SK-N-SH (cell line): ENCODE data around the gene SLAIN1. TPM values are rescaled to one million over a fixed set of nuclear protein-coding genes. Genes with fewer than 3 reads are reported as not detected.
"Not testable (repeated sequence)": the region's sequence is repeated elsewhere in the genome, so short reads cannot be mapped to it uniquely, and the experiment has no call there.

ENCODE experiments used
- CTCF ChIA-PET: fragments of 300-600, 350-600 bp; formaldehyde crosslinking; extraction: SDS; loops from one replicate; lab custom pipeline; 2021; lab: Yijun Ruan, JAX
- POLR2A ChIA-PET: fragments of 350-600 bp; sonication (Branson Sonifier 250); formaldehyde crosslinking; extraction: SDS; loops from one replicate; lab custom pipeline; 2020; ENCODE audit warnings: antibody characterized with exemption, inconsistent platforms; lab: Yijun Ruan, JAX
- DNase-seq: peaks from one replicate; pipeline ENCODE4 v3.0.0; 2012
- H2AFZ ChIP-seq: fragments of 200-600 bp; sonication (generic); 2 replicates; pipeline ENCODE4 v1.8.1; 2016; ENCODE audit warnings: antibody characterized with exemption, mild to moderate bottlenecking, low read depth
- H3F3A ChIP-seq: fragments of 200-600 bp; sonication (generic); replicated peaks from 2 replicates; pipeline ENCODE3; 2016; ENCODE audit warnings: antibody characterized with exemption, mild to moderate bottlenecking; ENCODE audit not compliant: insufficient read depth
- H3K27ac ChIP-seq, 2 experiments: fragments of 200-500 bp in 1 of 2; fragments of 200-600 bp in 1 of 2; sonication (Bioruptor generic) in 1 of 2; sonication (generic), shearing (Covaris generic) in 1 of 2; 2 replicates each; pipeline versions ENCODE4 v1.5.1 to v1.6.1; 2014 to 2016; ENCODE audit warnings: low read depth in 2 of 2, inconsistent platforms in 1 of 2, low read length in 1 of 2, mild to moderate bottlenecking in 1 of 2, mixed read lengths in 1 of 2
- H3K27me3 ChIP-seq: fragments of 200-600 bp; sonication (generic), shearing (Covaris generic); 2 replicates; pipeline ENCODE4 v1.6.1; 2016; ENCODE audit warnings: mixed run types; ENCODE audit not compliant: insufficient read depth
- H3K36me3 ChIP-seq, 2 experiments: fragments of 200-500 bp in 1 of 2; fragments of 200-600 bp in 1 of 2; sonication (Bioruptor generic) in 1 of 2; sonication (generic) in 1 of 2; replicated peaks in 1 of 2; 2 replicates each; pipeline versions ENCODE3 to v1.5.1; 2014 to 2016; ENCODE audit warnings: low read length in 1 of 2, mild to moderate bottlenecking in 1 of 2; ENCODE audit not compliant: insufficient read depth in 2 of 2, control insufficient read depth in 1 of 2
- H3K4me1 ChIP-seq, 2 experiments: fragments of 200-500 bp in 1 of 2; fragments of 200-600 bp in 1 of 2; sonication (Bioruptor generic) in 1 of 2; sonication (generic), shearing (Covaris generic) in 1 of 2; 2 replicates each; pipeline versions ENCODE4 v1.5.1 to v1.6.1; 2014 to 2016; ENCODE audit warnings: low read depth in 1 of 2, low read length in 1 of 2, mixed run types in 1 of 2; ENCODE audit not compliant: insufficient read depth in 2 of 2, control insufficient read depth in 1 of 2
- H3K4me2 ChIP-seq: fragments of 200-600 bp; sonication (generic), shearing (Covaris generic); 2 replicates; pipeline ENCODE4 v1.6.1; 2017; ENCODE audit warnings: mixed run types
- H3K4me3 ChIP-seq, 2 experiments: fragments of 200-500 bp in 1 of 2; fragments of 200-600 bp in 1 of 2; sonication (Bioruptor generic) in 1 of 2; sonication (generic), shearing (Covaris generic) in 1 of 2; 2 replicates each; pipeline versions ENCODE4 v1.5.1 to v1.8.1; 2014 to 2016; ENCODE audit warnings: low read depth in 2 of 2, inconsistent platforms in 1 of 2, low read length in 1 of 2, mild to moderate bottlenecking in 1 of 2, mixed read lengths in 1 of 2, moderate library complexity in 1 of 2
- H3K79me2 ChIP-seq: fragments of 200-600 bp; sonication (generic); 2 replicates; pipeline ENCODE4 v1.8.1; 2017; ENCODE audit warnings: mild to moderate bottlenecking; ENCODE audit not compliant: insufficient read depth
- H3K9ac ChIP-seq: fragments of 200-600 bp; sonication (generic); 2 replicates; pipeline ENCODE4 v1.6.1; 2017; ENCODE audit warnings: mixed run types
- H3K9me2 ChIP-seq: fragments of 200-600 bp; sonication (generic); 2 replicates; pipeline ENCODE4 v1.6.1; 2017; ENCODE audit warnings: mixed run types
- H3K9me3 ChIP-seq: fragments of 200-600 bp; sonication (generic); 2 replicates; pipeline ENCODE4 v1.6.1; 2017; ENCODE audit warnings: mixed run types, mild to moderate bottlenecking, moderate library complexity
- H4K20me1 ChIP-seq: fragments of 200-600 bp; sonication (generic); 2 replicates; pipeline ENCODE4 v1.6.1; 2017; ENCODE audit warnings: mild to moderate bottlenecking, mixed run types; ENCODE audit not compliant: insufficient read depth
- ELF1 ChIP-seq: IDR thresholded peaks from 2 replicates; pipeline ENCODE4 v1.4.0; 2012
- EP300 ChIP-seq, 2 experiments: IDR thresholded peaks; 2 replicates each; pipeline versions ENCODE4 v1.4.0 to v1.6.1; 2012; ENCODE audit warnings: borderline replicate concordance in 1 of 2, low read depth in 1 of 2, low read length in 1 of 2
- EZH2phosphoT487 ChIP-seq: fragments of 200-600 bp; sonication (generic); IDR thresholded peaks from 2 replicates; pipeline ENCODE4 v1.6.1; 2017; ENCODE audit warnings: low read depth, mixed run types, mild to moderate bottlenecking, antibody characterized with exemption, moderate library complexity, borderline replicate concordance
- FOXM1 ChIP-seq: IDR thresholded peaks from 2 replicates; pipeline ENCODE4 v1.4.0; 2012; ENCODE audit warnings: low read depth, mild to moderate bottlenecking
- GABPA ChIP-seq: IDR thresholded peaks from 2 replicates; pipeline ENCODE4 v1.4.0; 2012; ENCODE audit warnings: low read depth, mild to moderate bottlenecking
- GATA2 ChIP-seq: sonication (generic); formaldehyde crosslinking; IDR thresholded peaks from 2 replicates; pipeline ENCODE4 v1.5.0; 2020; ENCODE audit warnings: mild to moderate bottlenecking, missing genetic modification reagents
- IRF3 ChIP-seq: fragments of 150-350 bp; IDR thresholded peaks from 2 replicates; pipeline ENCODE4 v1.6.1; 2016; ENCODE audit warnings: mild to moderate bottlenecking, low read depth, low read length
- MAX ChIP-seq: IDR thresholded peaks from 2 replicates; pipeline ENCODE4 v1.4.0; 2012; ENCODE audit warnings: low read depth
- NFIC ChIP-seq: IDR thresholded peaks from 2 replicates; pipeline ENCODE4 v1.4.0; 2012; ENCODE audit warnings: borderline replicate concordance
- POLR2AphosphoS5 ChIP-seq: IDR thresholded peaks from 2 replicates; pipeline ENCODE4 v1.6.1; 2012; ENCODE audit warnings: low read depth, low read length
- RAD21 ChIP-seq: IDR thresholded peaks from 2 replicates; pipeline ENCODE4 v1.6.1; 2012; ENCODE audit warnings: mild to moderate bottlenecking, low read length
- RCOR1 ChIP-seq: fragments of 150-350 bp; IDR thresholded peaks from 2 replicates; pipeline ENCODE4 v1.6.1; 2017; ENCODE audit warnings: antibody characterized with exemption, low read length
- RFX5 ChIP-seq: IDR thresholded peaks from 2 replicates; pipeline ENCODE4 v1.6.1; 2012; ENCODE audit warnings: mild to moderate bottlenecking, improper control_type of control experiment, low read length
- RXRA ChIP-seq: IDR thresholded peaks from 2 replicates; pipeline ENCODE4 v1.4.0; 2012; ENCODE audit warnings: low read depth, mild to moderate bottlenecking, borderline replicate concordance
- SIN3A ChIP-seq: IDR thresholded peaks from 2 replicates; pipeline ENCODE4 v1.6.1; 2012; ENCODE audit warnings: low read depth, mild to moderate bottlenecking, low read length, moderate library complexity, borderline replicate concordance
- SMC3 ChIP-seq: IDR thresholded peaks from 2 replicates; pipeline ENCODE4 v1.6.1; 2012; ENCODE audit warnings: low read depth, low read length, improper control_type of control experiment
- USF2 ChIP-seq: fragments of 150-350 bp; IDR thresholded peaks from 2 replicates; pipeline ENCODE4 v1.6.1; 2017; ENCODE audit warnings: antibody characterized with exemption, low read length, low read depth, borderline replicate concordance
- YY1 ChIP-seq: IDR thresholded peaks from 2 replicates; pipeline ENCODE4 v1.4.0; 2012; ENCODE audit warnings: low read depth, mild to moderate bottlenecking
- WGBS: methylation state at CpG from one replicate; pipeline ENCODE4 v1.1.6; 2017; ENCODE audit warnings: low lambda C conversion rate; 5-methylcytosine and 5-hydroxymethylcytosine counted together
- polyA plus RNA-seq, 3 experiments: library from polyadenylated mRNA; depleted of rRNA; stranded (reverse); fragments of >200 nt; gene quantifications; 2 replicates each; pipeline ENCODE4 v1.2.3, GENCODE V29; 2012

SLAIN1 gene
- polyA plus RNA-seq, 1 of the 3 experiments (the other 2 are of a cell fraction): 1.6 TPM

- CTCF ChIA-PET: interaction anchor here (1.2 kb wide), 1 partner anchor 10 kb away, joined by 4 read pairs; no protein-coding TSS in a partner anchor
- H3K4me2 ChIP-seq: no peak overlapping the region
- no peaks in the 10 kb centered on the region for H3K27me3 ChIP-seq
- POLR2A ChIA-PET: no interaction called here
- no peaks in the 10 kb centered on the region for H3K79me2 ChIP-seq
- H2AFZ ChIP-seq: no peak overlapping the region
- H3K9me2 ChIP-seq: no peaks in the 10 kb centered on the region
- no peak overlapping the region for H3K9ac ChIP-seq
- H3K36me3 ChIP-seq: no peaks in the 10 kb centered on the region
- no peak overlapping the region for H3K4me3 ChIP-seq
- no peaks in the 10 kb centered on the region for H4K20me1 ChIP-seq
- H3K27ac ChIP-seq: no peak overlapping the region
- TF ChIP-seq USF2: no peak
- no peak for TF ChIP-seq SMC3
- TF ChIP-seq POLR2AphosphoS5: no peak
- no peak for TF ChIP-seq MAX
- TF ChIP-seq EP300 (IDR thresholded peaks at IDR 0.05; ENCODE audit: borderline replicate concordance in 1 of 2, low read depth in 1 of 2, low read length in 1 of 2): no peak
- H3F3A ChIP-seq: no peaks in the 10 kb centered on the region
- H3K4me1 ChIP-seq: no peaks in the 10 kb centered on the region
- WGBS: 60% methylated on average over 2 of the region's 2 CpGs
- no peaks in the 10 kb centered on the region for H3K9me3 ChIP-seq
- no peak for DNase-seq
Observed at GRCh38 chr13:77653301-77653700, 44.2 kb upstream of the SLAIN1 start.

- H3K4me2 ChIP-seq, H3K27me3 ChIP-seq, H3F3A ChIP-seq, H3K4me1 ChIP-seq, H2AFZ ChIP-seq, H3K4me3 ChIP-seq, H3K36me3 ChIP-seq, H3K9me2 ChIP-seq, H4K20me1 ChIP-seq, H3K9me3 ChIP-seq, H3K79me2 ChIP-seq, DNase-seq, CTCF ChIA-PET, POLR2A ChIA-PET, H3K9ac ChIP-seq, H3K27ac ChIP-seq: not testable (repeated sequence)
- 45% methylated on average over 12 of the region's 23 CpGs for WGBS
Observed at GRCh38 chr13:77660016-77660415, 37.5 kb upstream of the SLAIN1 start.

GRCh38 chr13:77660841-77661250 lies 36.6 kb upstream of the SLAIN1 start:
- Histone ChIP-seq H3K36me3 (no peaks in the 10 kb centered on the region), H3K4me2 (no peak overlapping the region), H3F3A (no peaks in the 10 kb centered on the region), H4K20me1 (no peaks in the 10 kb centered on the region), H3K79me2 (no peaks in the 10 kb centered on the region), H2AFZ (no peak overlapping the region), H3K9me3 (no peaks in the 10 kb centered on the region), H3K27me3 (no peaks in the 10 kb centered on the region), H3K9me2 (no peaks in the 10 kb centered on the region), H3K4me3 (no peak overlapping the region), H3K4me1 (no peaks in the 10 kb centered on the region), H3K9ac (no peak overlapping the region), H3K27ac (no peak overlapping the region)
- no peak for DNase-seq
- ChIA-PET POLR2A (no interaction called here), CTCF (no interaction called here)
- WGBS: 41% methylated on average over 4 of the region's 15 CpGs
- TF ChIP-seq GABPA (no peak), RFX5 (no peak), EZH2phosphoT487 (no peak), SMC3 (no peak), GATA2 (no peak), YY1 (no peak), NFIC (no peak), EP300 (IDR thresholded peaks at IDR 0.05; ENCODE audit: borderline replicate concordance in 1 of 2, low read depth in 1 of 2, low read length in 1 of 2) (no peak), RCOR1 (no peak), SIN3A (no peak), USF2 (no peak), ELF1 (no peak), IRF3 (no peak), RAD21 (no peak), POLR2AphosphoS5 (no peak), RXRA (no peak), FOXM1 (no peak)
